NCI-H345 treated with DMSO at 0.1 percent for 48 hours (cell line): ENCODE data around the gene MACROH2A1.

Experiments
- DNase-seq: peaks from one replicate; lab custom pipeline; 2025; ENCODE audit not compliant: unreplicated experiment; lab: John Stamatoyannopoulos, UW

The MACROH2A1 gene

DNA sequence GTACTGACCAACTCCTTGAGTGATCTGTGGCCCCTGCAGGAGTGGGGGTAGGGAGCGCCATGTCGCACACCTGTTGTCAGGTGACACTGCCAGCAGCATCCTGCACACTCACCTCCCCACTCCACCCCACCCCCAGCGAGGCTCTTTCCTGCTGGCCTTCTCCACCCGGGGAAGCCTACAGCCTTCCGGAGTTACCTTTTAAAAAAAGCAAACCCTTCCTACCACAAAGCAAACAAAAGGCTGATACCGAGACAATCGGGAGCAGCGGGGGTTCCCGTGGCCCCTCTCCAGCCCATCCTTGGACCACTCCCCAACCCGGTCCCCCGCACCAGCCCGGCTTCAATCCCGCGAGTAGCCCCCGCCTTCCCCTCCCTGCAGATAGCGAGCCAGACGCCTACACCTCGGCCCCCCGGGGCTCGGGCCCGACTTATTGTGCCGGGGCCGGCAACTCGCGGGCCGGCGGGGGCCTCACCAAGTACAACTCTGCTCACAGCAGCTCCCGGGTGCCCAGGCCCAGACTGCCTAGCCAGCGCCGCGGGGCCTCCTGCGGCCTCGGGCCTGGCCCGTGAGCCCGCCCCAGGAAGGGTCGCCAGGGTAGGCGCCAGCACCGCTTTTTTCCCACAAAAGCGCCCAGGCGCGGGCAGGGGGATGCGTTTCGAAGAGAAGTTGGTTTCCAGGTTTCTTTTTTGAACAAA, 724 bp downstream of the MACROH2A1 start:
- DNase-seq, result peak; percentile 67

DNA sequence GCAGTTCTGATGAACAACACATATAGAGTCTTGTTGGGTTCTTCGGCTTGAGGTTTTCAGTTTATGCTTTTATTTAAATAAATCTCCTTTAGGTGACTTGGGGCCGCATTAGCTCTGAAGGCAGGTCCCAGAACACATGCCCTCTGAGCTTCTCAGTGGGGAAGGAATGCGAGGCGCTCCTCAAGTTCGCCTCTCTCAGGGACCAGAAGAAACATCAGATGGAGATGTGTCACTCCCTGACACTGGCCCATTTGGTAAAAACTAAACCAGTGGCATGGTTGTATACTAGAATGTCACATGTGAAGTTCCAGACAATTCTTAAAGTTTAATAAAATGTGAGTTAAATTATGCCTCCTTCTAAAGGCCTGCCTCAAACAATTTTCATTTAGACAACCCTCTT, 1.9 kb downstream of the MACROH2A1 start:
- DNase-seq, result no peak

DNA sequence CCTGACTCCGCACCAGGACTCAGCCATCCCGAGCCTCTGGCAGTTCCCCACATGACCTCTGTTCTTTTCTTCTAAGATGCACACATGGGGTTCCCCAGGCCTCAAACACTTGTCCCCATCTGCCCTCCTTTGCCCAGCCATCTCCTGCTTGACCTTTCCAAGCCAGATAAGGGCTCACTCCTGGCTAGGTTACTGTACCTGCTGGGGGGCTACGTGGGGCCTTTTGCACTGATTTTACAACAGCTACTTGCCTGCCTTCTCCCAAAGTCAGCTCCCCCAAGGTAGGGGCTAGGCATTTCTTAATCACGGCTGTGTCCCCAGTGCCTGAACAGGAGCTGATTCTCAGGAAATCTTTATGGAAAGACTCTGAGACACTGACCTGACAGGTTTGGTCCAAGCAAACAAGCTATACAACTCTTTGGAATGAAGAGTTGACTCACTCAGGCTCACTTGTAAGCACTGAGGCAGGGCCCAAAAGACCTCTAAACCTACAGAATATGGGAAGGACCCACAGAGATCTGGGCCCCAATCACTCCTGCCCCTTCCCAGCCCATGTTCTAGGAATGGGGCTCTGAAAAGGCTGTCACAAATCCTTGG, 2.5 kb downstream of the MACROH2A1 start:
- DNase-seq, result no peak

DNA sequence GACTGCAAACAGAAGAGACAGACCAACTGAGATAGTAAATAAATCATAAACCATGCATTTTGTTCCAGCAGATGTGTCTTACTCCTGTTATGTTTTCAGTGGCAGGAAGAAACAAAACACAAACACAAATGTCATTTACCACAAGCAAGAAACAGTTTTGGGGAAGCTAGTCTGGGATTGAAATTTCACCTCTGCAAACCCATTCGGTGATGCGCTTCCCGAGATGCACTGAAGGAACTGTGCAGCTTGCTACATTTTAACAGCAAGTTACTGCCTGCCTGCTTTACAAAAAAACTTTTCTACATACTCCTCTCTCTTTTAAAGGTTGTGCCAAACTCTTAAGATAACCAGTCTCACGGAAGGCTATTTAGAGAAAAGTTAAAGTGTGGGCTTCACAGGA, 3.2 kb downstream of the MACROH2A1 start:
- DNase-seq, result no peak

DNA sequence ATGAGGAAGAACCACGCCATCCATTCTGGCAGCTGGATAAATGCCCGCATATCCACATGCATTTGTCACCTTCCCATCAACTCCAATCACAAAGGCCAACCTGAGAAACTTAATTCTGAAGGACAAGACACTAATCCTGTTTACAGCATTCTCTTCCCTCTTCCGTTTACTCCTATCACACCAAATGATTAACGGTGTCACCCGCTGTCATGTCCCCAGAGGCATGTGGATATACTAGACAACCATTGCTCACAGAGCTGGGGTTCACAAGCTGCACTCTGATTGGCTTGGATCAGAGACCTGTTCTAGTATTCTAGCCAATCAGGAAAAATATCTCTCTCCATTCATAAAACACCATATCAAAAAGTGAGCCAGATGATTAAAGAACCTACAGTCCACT, 3.6 kb downstream of the MACROH2A1 start:
- no peak for DNase-seq

DNA sequence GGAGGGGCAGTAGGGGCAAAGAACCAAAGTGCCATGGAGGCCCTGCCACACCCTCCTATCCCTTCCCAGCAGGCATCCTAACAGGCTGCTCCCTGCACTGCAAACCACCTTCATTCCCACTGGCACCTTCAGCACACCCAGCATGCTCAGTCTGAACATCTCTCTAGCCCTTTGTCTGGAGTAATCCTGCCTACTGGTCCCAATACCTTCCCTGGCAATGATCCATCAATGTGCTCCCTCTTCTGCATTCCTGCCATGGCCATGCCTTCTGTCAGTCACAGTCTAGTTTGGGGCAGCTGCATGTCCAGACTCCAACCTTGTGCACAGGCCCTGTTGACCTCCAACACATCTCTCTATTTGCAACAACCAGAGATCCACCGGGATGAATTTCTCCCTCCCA, 4.9 kb downstream of the MACROH2A1 start:
- no peak for DNase-seq

DNA sequence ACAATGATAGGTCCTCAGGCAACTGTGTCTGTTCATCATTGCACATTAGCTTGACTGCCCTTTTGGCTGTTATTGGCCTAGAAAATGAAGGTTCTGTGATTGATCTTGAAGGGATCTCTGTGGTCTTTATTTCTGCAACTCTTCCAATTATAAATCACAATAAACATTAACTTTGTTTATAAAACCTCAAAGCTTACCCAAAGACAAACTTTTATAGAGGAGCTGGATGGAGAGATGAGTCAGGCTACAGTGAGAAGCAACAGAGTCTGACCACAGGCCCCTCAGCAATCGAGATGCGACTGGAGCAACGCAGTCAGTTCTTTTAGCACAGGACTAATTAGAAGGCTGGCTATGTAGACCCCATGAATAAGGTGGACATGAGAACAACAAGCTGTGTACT, 5.3 kb downstream of the MACROH2A1 start:
- no peak for DNase-seq

DNA sequence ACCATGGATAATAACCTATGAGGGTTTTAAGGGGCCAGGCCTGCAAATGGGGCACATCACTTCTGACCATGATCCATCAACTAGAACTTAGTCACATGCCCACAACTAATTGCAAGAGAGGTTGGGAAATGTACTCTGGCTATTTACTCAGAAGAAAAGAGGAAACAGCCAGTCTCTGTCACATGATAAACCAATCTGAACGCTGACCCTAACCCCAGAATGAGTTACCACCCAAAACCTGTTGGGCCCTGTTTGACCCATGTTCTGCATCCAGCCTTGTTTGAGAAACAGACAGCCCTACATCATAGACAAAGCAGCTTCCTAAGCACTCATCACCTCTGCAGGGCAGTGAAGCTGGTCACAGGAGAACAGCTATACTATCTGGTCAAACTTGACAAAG, 5.8 kb downstream of the MACROH2A1 start:
- DNase-seq, result no peak

DNA sequence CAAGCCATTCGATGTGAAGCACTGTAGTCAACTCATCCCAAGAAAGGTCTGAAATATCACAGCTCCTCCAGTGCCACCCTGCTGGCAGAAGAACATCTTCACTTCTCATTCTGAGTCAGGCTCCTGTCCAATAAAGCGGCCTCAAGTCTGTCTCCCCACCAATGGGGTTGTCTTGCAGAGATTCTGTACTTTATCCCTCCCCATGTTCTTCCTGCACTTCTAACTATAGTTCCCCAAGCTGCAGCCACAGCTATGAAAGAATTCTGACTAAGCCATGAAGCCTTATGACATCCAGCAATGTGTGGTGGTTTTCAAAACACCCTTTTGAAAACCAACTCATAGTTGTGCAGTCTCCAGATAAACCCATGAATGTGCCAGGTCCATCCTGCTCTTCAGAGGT, 6.8 kb downstream of the MACROH2A1 start:
- DNase-seq, result no peak

DNA sequence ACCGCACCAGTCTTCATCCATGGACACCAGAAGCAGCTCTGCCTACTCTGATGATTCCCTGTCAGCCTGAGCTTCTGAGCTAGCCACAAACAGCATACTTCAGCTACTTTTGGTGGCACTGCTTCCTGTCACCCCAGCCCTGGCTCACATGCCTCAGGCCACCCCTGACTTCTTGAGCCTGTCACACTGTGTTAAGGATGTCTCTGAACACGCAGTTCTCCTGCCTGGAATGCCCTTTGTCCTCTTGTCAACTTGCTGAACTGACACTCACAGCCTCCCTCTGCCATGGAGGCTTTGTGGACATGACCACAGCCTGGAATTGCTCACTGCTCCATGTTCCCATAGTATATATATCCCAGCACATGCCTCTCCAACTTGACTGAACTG, 7.2 kb downstream of the MACROH2A1 start:
- DNase-seq, result no peak

DNA sequence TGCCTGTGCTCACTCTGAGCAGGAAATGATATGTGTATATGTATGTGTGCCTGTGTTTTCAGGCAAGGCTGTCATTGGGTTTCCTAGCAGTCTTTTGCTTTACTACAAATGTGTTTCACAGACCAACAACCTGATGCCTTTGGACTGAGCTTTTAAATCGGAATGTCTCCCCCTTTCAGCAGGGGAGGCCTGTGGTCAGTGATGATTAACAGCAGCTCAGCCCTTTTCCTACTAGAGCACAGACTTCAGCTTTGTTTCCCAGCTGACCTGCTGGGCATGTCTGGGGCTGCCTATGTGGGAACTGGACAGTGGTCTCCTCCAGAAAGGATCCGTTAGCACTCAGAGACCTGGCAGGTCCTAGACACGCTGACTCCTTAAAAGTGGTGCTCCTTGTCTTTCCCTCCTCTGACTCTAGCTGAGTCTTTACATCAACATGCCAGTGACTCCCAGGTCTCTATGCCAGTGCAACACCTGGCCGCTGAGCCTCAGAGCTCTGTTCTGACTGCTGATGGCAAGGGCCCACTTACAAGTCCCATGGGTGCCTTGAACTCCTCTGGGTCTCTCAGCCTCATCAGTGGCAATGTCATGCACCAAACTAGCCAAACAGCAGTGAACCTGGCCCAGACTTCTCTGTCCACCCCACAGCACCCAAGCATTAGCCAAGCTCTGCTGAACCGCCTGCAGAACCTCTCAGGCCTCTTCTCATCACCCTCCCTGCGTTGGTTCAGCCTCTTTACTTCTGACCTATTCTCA, 7.7 kb downstream of the MACROH2A1 start:
- DNase-seq, result no peak

DNA sequence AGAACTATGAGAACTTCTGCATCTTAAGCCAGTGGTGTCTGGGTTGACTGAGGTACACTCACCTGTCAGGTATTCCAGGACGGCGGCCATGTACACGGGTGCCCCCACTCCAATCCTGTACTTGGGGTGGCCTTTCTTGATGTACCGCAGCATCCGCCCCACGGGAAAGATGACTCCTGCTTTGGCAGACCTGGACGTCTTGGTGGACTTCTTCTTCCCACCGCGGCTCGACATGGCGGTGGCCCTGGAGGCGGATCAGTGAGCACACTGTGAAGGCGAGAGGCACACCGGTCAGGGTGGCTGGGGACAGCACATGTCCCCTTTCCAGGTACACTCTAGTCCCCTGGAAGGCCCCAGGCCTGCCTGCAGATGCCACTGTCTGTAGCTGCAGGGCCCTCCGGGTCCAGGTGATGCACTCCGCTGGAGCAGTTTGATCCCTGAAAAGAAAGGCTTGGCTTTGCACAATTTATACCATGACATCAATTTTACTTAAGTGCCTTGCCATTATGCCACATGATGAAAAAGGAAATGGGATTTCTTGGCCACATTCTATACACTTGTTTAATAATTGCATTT, 10.1 kb downstream of the MACROH2A1 start:
- DNase-seq, result no peak

DNA sequence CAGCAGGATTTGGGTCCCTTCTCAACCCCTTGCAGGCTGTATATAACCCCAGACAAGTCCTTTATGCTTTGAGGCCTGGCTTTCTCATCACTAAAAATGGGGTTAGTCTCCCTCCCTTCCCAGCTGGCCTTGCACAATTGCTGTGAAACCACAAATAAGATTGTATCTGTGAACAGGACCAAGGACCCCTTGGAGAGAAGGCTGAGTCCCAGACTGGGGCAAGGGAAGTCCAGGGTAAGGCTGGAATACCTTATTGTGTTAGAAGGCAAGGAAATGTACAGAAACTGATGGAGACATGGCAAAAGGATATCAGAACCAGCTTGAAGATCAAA, 11.4 kb downstream of the MACROH2A1 start:
- no peak for DNase-seq

DNA sequence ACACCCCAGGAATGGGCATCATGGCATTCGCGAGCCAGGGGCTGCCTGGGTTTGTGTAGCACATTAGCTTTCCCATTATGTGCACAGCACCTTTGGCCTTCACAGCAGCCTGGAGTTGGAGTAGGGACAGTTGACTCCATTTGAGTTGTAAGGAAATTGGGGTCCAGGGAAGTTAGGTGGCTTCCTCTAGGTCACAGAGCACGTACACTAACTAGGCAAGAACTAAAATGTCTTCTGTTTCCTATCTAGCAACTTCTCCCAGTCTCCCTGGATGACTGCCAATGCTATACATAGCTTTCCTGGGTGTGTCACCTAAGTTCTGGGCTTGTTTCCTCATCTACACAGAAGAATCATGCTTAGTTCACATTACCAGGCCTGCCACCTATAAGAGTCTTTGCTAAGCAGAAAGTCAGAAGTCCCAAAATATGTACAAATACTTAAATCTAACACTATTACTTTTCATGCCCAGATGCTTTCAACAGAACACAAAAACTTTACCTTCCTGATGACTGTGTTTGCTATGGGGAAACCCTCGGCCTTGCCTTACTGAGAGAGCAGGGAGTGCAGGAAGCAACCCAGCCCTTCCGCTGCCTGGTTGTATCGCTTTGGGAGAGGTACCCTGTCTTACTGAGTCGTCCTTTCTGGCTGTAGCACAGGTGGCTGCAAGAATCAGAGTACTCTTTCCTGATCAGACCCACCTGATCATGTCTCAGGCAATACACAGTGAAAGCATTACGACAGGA, 12.0 kb downstream of the MACROH2A1 start:
- DNase-seq, result no peak

DNA sequence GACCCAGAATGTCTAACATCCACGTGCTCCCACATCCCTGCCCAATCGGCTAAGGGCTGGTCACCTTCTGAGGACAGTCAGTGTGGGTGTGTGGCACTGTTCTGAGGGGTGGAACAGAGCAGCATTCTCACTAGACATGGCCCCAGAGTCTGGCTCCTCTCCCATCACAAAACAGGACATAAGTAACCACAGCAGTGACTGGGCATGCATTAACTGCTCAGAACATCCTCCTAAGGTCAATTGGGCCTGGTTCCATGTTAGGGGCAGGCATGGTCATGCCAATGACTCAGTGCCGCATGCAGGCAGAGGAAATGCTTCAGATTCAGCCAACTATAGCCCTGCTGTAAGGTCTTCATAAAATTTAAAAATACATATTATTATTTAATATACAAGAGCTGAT, 12.9 kb downstream of the MACROH2A1 start:
- no peak for DNase-seq

DNA sequence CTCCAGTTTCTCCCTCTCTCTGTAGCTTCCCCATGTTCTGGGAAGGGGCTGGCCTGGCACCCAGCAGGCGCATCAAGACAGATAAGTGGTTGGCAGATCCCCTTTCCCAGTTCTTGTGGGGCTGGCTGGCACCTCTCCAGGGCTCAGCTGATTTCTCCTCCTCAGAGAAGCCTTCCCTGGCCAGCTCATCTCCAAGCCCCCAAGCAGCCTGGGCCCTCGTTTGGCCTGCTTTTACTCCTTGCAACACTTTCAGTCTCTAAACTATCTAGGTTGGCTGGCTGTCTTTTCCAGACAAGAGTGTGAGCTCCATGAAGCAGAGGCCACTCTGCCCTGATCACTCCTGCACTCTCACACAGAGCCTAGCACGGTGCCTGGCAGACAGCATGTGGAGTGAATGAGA, 13.5 kb downstream of the MACROH2A1 start:
- no peak for DNase-seq

DNA sequence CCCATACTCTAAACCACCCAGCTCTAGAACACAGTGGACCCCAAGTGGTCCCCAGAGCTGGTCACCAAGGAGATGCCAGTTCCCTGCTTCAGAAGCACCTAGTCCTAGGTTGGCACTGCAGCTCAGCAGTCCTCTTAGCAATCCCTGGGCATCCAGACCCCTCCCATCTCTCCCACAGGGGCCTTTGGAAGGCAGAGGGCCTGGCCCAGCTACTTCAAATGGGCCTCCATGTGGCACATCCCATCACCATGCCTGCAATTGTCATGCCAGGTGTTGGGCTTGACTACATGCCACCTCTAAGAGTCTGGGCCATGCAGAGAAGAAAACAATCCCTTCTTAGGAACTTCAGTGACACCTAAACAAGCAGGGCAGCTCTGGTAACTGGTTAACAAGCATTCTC, 14.1 kb downstream of the MACROH2A1 start:
- DNase-seq, result no peak

DNA sequence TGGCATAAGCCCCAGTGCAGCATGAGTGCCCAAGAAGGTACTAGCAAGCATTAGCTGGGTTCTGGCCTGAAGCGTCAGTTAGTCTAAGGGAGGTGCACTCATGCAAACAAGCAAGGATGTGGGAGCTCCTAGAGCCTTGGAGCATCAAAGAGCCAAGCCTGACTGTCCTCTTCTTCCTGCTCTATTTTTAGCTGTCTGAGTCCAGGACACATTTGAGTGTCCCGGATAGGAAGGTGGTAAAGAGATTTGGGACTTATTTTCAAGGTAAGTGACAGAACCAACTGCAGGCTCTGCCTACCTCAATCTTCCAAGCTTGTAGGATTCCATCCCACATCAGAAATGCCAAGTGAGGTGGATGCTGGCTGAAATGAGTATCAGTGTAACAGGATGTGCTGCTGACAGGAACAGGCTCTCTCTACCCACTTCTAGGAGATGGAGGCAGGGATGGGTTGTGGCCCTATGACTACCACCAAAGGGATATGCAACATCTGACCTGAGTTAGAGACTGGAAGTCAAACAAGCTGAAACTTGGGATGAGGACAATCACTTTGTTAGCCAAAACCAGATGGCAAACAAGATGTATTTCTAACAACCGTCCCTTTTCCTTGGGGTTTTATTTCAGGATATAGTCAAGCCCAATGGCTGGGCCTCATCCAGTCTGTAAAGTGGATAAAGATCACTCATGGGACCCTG, 15.1 kb downstream of the MACROH2A1 start:
- DNase-seq, result no peak

DNA sequence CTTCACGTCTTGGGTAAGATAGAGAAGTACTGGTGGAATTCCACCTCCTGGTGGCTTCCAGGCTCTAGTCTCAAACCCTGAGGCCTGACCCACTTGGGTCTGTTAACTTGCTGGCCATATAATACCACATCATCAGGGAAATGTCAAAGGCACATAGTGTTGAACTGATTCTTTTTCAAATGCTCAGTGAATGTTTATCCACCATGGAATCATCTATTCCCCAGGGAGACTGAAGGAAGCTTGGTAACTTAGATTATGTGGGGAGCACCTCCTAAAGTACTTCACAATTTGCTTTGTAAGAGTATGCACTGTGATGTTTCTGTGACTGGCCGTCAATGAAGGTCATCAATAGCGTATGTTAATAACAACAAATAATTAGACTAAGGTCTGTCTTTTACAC, 16.1 kb downstream of the MACROH2A1 start:
- DNase-seq, result no peak

DNA sequence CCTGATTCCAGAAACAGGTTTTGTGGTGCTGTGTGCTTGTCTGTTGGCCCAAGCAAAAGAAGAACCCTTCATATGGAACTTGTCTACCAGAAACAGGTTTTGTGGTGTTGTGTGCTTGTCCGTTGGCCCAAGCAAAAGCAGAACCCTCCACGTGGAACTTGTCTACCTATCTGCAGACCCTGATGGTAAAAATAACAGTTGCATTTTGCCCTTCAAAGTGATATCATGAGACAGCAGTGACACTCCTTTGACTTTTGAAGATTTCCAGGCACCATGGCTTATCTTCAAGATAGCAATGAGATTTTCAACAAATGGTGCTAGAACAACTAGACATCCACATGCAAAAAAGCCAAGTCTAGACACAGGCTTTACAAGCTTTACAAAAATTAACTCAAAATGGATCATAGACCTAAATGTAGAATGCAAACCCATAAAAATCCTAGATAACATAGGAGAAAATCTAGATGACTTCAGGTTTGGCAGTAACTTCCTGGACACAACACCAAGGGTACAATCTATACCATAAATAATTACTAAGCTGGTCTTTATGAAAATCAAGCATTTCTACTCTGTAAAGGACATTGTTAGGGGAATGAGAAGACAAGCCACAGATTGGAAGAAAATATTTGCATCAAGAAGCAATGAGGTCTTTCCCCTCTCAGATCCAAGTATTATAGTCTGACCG, 16.8 kb downstream of the MACROH2A1 start:
- DNase-seq, result no peak
